Ascending aorta (tissue), 2 donors: ENCODE measurements around the gene TMA7B. TPM values are rescaled to one million over a fixed set of nuclear protein-coding genes. Genes with fewer than 3 reads are reported as not detected.

Experiments used
- DNase-seq, 2 donors: peaks; one replicate each; pipeline ENCODE4 v3.0.0-alpha.2; 2019; ENCODE audit warnings: low spot score in 2 of 2
- H3K27ac ChIP-seq, 2 donors: fragments of 200-600 bp; sonication (generic); one replicate each; pipeline ENCODE4 v1.5.1; 2016 to 2017; ENCODE audit warnings: mild to moderate bottlenecking in 1 of 2
- H3K27me3 ChIP-seq: fragments of 200-600 bp; sonication (generic); one replicate; pipeline ENCODE4 v1.5.1; 2017
- H3K36me3 ChIP-seq, 2 donors: fragments of 200-600 bp; sonication (generic); one replicate each; pipeline ENCODE4 v1.5.1; 2016
- H3K4me1 ChIP-seq, 2 donors: fragments of 200-600 bp; sonication (generic); one replicate each; pipeline ENCODE4 v1.5.1; 2016 to 2017; ENCODE audit warnings: mild to moderate bottlenecking in 1 of 2
- H3K4me3 ChIP-seq, 2 donors: fragments of 200-600 bp; sonication (generic); one replicate each; pipeline ENCODE4 v1.5.1; 2016 to 2017; ENCODE audit warnings: mild to moderate bottlenecking in 1 of 2
- H3K9me3 ChIP-seq, 2 donors: fragments of 200-600 bp; sonication (generic); one replicate each; pipeline ENCODE4 v1.5.1; 2016
- intact Hi-C: fragments of 100-400 bp; cut with DNase I; formaldehyde crosslinking; loops from one replicate; pipeline ENCODE4 v1.15.1; 2023
- total RNA-seq: library from RNA; depleted of rRNA; stranded (reverse); fragments of >200 nt; gene quantifications from one replicate; pipeline ENCODE4 v1.1.0, GENCODE V29; 2016
- TF ChIP-seq, protein P1 (sequence below), 3 experiments: fragments of 200-600 bp in 2 of 3; fragments of 450-650 bp in 1 of 3; sonication (generic) in 2 of 3; IDR thresholded peaks; one replicate each; pipeline ENCODE4 v1.5.1; 2016 to 2019; ENCODE audit warnings: antibody characterized with exemption in 3 of 3, mild to moderate bottlenecking in 1 of 3, moderate library complexity in 1 of 3

TMA7B gene
- total RNA-seq, 1 donor from 2014 or later: not detected

DNA sequence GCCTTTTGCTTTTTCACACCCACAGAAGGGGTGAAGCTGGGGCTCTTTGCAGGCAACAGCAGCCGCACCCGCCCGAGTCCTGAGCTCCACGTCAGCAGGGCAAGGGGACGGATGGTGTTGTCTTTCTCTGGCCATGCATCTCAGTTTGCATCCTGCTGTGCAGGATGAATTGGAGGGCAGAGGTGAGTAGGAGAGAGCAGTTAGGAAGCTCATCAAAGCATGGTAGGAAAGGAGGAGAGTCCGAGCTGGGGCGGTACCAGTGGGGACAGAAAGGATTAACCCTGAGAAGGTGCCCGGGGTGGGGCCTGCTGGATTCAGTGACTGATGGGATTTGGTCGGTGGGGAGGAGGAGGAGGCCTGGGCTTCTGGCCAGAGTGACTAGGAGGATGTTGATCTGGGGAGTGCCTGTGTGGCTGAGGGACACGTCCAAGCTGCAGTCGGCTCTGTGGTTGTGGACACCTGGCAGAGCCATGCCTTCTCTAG is 49.1 kb downstream of the TMA7B start:
- H3K36me3 ChIP-seq: no peaks in the 10 kb centered on the region
- H3K4me3 ChIP-seq: no peak overlapping the region
- DNase-seq: no peak
- H3K4me1 ChIP-seq: no peaks in the 10 kb centered on the region
- TF ChIP-seq, protein P1, sequence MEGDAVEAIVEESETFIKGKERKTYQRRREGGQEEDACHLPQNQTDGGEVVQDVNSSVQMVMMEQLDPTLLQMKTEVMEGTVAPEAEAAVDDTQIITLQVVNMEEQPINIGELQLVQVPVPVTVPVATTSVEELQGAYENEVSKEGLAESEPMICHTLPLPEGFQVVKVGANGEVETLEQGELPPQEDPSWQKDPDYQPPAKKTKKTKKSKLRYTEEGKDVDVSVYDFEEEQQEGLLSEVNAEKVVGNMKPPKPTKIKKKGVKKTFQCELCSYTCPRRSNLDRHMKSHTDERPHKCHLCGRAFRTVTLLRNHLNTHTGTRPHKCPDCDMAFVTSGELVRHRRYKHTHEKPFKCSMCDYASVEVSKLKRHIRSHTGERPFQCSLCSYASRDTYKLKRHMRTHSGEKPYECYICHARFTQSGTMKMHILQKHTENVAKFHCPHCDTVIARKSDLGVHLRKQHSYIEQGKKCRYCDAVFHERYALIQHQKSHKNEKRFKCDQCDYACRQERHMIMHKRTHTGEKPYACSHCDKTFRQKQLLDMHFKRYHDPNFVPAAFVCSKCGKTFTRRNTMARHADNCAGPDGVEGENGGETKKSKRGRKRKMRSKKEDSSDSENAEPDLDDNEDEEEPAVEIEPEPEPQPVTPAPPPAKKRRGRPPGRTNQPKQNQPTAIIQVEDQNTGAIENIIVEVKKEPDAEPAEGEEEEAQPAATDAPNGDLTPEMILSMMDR (IDR thresholded peaks at IDR 0.05): no peak
- no peak overlapping the region for H3K27ac ChIP-seq
- intact Hi-C loops: no loop called here
- no peaks in the 10 kb centered on the region for H3K9me3 ChIP-seq
- no peaks in the 10 kb centered on the region for H3K27me3 ChIP-seq

DNA sequence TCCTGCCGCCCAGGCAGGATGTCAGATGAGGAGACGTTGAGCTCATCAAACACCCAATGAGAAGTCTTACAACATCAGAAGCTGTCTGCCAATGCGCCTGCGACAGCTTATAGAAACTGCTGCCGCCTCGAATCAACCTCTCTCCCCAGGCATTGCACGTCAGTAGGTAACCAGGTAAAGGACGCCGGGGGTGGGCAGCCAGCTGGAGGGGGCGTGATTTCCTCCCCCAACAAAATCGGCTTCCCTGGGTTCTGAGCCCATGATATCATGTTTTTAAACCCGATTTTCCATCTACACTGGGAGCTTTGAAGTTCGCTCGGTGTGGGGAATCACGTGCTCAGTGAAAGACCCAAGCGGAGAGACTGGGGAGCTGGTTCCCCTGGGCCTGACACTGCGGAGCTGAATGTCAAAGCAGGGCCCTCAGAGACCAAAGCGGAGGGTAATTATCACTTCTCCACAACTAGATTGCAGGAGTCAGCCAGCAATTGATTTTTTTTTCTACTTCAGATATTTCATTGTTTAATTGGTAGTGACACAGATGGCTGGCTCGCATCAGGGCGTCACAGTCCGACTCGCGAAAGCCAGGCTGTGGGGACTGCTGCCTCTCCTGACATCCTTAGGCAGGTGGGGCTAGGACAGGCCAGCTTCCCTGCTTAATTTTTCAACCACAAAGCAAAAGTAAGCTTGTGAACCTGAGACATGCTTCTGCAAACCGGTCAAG is 49.9 kb downstream of the TMA7B start:
- H3K9me3 ChIP-seq: no peaks in the 10 kb centered on the region
- no peaks in the 10 kb centered on the region for H3K27me3 ChIP-seq
- TF ChIP-seq, protein P1 (IDR thresholded peaks at IDR 0.05): no peak
- H3K27ac ChIP-seq: no peak overlapping the region
- H3K4me1 ChIP-seq: no peaks in the 10 kb centered on the region
- H3K4me3 ChIP-seq: no peak overlapping the region
- no peak for DNase-seq
- intact Hi-C loops: no loop called here
- H3K36me3 ChIP-seq: no peaks in the 10 kb centered on the region

DNA sequence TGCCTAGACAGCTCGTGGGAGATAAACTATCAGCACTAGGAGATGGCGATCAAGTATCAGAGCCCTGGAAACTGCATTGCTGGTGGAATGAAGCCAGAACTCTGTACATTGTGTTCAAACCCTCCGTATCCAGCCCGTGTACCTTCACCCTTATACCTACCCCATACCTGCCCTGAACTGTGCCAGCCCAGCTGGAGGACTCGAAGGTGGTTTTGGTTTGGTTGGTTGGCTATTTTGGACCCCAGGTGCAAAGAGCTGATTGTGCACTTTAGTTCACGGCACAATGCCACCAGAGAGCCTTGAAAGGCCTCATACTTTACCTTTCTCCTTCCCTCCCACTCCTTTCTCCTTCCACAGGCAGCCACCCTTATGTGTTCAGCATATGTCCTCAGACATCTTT is 50.5 kb downstream of the TMA7B start:
- H3K9me3 ChIP-seq: no peaks in the 10 kb centered on the region
- no peak overlapping the region for H3K27ac ChIP-seq
- TF ChIP-seq, protein P1 (IDR thresholded peaks at IDR 0.05): no peak
- DNase-seq: no peak
- intact Hi-C loops: no loop called here
- H3K27me3 ChIP-seq: no peaks in the 10 kb centered on the region
- no peaks in the 10 kb centered on the region for H3K36me3 ChIP-seq
- H3K4me1 ChIP-seq: no peaks in the 10 kb centered on the region
- H3K4me3 ChIP-seq: no peak overlapping the region

Other genes starting within 250 kb of the TMA7B start
- 0.21 TPM for gene ENTHD1, start 66.6 kb upstream of the TMA7B start, total RNA-seq
- not detected for gene GRAP2, start 59.3 kb upstream of the TMA7B start, total RNA-seq
- not detected for gene FAM83F, start 34.6 kb downstream of the TMA7B start, total RNA-seq
- gene TNRC6B, start 217.5 kb downstream of the TMA7B start, total RNA-seq: 22.4 TPM